Ecto neural progenitor cell (in vitro differentiated cells): ENCODE results near the gene ALG12.

Experiments
- DNase-seq: peaks from one replicate; pipeline ENCODE4 v3.0.0-alpha.2; 2018; ENCODE audit warnings: low spot score

Gene ALG12

GRCh38 chr22:49929994-49930575, 11.8 kb upstream of the ALG12 start:
- no peak for DNase-seq

- DNase-seq, result peak; percentile 87
Observed at GRCh38 chr22:49929211-49929979, 11.2 kb upstream of the ALG12 start.

- DNase-seq, result no peak
Observed at GRCh38 chr22:49928555-49929210, 10.4 kb upstream of the ALG12 start.

- no peak for DNase-seq
Observed at GRCh38 chr22:49928185-49928495, 9.9 kb upstream of the ALG12 start.

- no peak for DNase-seq
Observed at GRCh38 chr22:49927483-49928184, 9.4 kb upstream of the ALG12 start.

- no peak for DNase-seq
Observed at GRCh38 chr22:49926916-49927315, 8.7 kb upstream of the ALG12 start.

- DNase-seq, result no peak
Observed at GRCh38 chr22:49925525-49926128, 7.4 kb upstream of the ALG12 start.

- DNase-seq, result no peak
Observed at GRCh38 chr22:49924113-49924833, 6.0 kb upstream of the ALG12 start.

- no peak for DNase-seq
Observed at GRCh38 chr22:49923445-49923844, 5.2 kb upstream of the ALG12 start.

GRCh38 chr22:49922926-49923325, 4.7 kb upstream of the ALG12 start:
- DNase-seq, result no peak

- no peak for DNase-seq
Observed at GRCh38 chr22:49922484-49922883, 4.2 kb upstream of the ALG12 start.

- DNase-seq, result no peak
Observed at GRCh38 chr22:49921508-49922278, 3.5 kb upstream of the ALG12 start.

GRCh38 chr22:49920859-49921258, 2.6 kb upstream of the ALG12 start:
- DNase-seq, result no peak

GRCh38 chr22:49918911-49919881, 958 bp upstream of the ALG12 start:
- DNase-seq, result no peak

GRCh38 chr22:49916831-49917230, 1.4 kb downstream of the ALG12 start:
- DNase-seq, result no peak

- DNase-seq, result no peak
Observed at GRCh38 chr22:49915610-49916009, 2.6 kb downstream of the ALG12 start.

- DNase-seq, result no peak
Observed at GRCh38 chr22:49914256-49914655, 4.0 kb downstream of the ALG12 start.

- DNase-seq, result no peak
Observed at GRCh38 chr22:49913446-49913845, 4.8 kb downstream of the ALG12 start.

GRCh38 chr22:49913026-49913425, 5.2 kb downstream of the ALG12 start:
- DNase-seq, result no peak
